ENCODE measurements around the gene DUS2. TPM values are rescaled to one million over a fixed set of nuclear protein-coding genes. Genes with fewer than 3 reads are reported as not detected.

The DUS2 gene
- total RNA-seq, 1 experiment from 2014 or later: 27.3 TPM

DNA sequence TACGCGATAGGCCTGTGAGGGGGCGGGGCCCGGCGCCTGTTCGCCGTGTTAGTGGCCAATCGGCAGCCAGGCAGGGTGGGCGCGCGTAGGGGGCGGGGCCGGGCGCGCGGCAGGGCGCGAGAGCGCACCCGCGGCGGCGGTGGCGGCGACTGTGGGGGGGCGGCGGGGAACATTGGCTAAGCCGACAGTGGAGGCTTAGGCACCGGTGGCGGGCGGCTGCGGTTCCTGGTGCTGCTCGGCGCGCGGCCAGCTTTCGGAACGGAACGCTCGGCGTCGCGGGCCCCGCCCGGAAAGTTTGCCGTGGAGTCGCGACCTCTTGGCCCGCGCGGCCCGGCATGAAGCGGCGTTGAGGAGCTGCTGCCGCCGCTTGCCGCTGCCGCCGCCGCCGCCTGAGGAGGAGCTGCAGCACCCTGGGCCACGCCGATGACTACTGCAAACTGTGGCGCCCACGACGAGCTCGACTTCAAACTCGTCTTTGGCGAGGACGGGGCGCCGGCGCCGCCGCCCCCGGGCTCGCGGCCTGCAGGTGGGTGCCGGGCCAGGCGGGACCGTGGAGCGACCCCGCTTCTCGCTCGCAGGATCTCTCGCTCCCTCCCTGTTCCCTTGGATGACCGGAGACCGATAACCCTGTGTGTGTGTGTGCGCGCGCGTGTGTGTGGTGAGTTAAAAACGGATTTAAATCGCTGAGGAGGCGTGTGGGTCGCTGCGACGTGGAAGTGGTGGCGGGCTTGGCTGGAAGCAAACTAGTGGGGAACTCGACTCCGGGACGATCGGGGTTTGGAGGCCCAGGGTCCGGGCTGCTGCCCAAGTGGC, 62.4 kb downstream of the DUS2 start, which contains the start of gene NFATC3:
NFATC3 (plus strand) TSS at position 112 of the 813 bp plus-strand sequence; CDS start at position 424, 312 bp downstream.
- Histone ChIP-seq H3K9ac (ENCODE audit: low read length) (peak within 1 kb of the TSS; percentile 87), H3K9me2 (ENCODE audit: insufficient read depth) (no peaks in the 10 kb centered on the region), H3K27me3 (ENCODE audit: insufficient read depth, low read length) (no peaks in the 10 kb centered on the region), H3K9me3 (ENCODE audit: control insufficient read depth in 1 of 2, insufficient read depth in 1 of 2, low read depth in 1 of 2, low read length in 2 of 2) (no peaks in the 10 kb centered on the region), H3K4me1 (ENCODE audit: control insufficient read depth in 1 of 2, insufficient read depth in 2 of 2, low read length in 2 of 2) (peaks cover 7 to 11% of the 10 kb centered on the region in 2 experiments; a peak in 2 of 4 replicates), H3K4me3 (replicated peaks in 1 of 2; ENCODE audit: low read depth in 1 of 2, low read length in 2 of 2) (peak within 1 kb of the TSS; percentile 92), H3K79me2 (ENCODE audit: insufficient read depth, low read length) (peaks cover 51% of the 10 kb centered on the region), H4K20me1 (ENCODE audit: insufficient read depth) (no peaks in the 10 kb centered on the region; the same call in 1 of the 2 replicates), H3K36me3 (ENCODE audit: control insufficient read depth in 1 of 2, insufficient read depth in 2 of 2, low read length in 2 of 2) (no peaks in the 10 kb centered on the region), H2AFZ (ENCODE audit: low read depth, low read length, poor library complexity, severe bottlenecking) (no peak within 1 kb of the TSS), H3K4me2 (ENCODE audit: low read length) (peak within 1 kb of the TSS; percentile 74), H3K27ac (ENCODE audit: low read depth, low read length) (peak within 1 kb of the TSS; percentile 94)
- intact Hi-C loops (cut with micrococcal nuclease): loop anchor here (2.0 kb wide), 1 partner anchor 143 kb away; no protein-coding TSS in a partner anchor
- BruUV-seq (replicated peaks): no TSS peak
- DNase-seq (ENCODE audit: low read depth, low spot score) (peak; percentile 86), ATAC-seq (peak; percentile 93)
- POLR2A ChIA-PET: interaction anchor here (0.6 kb wide), 1 partner anchor 221 kb away, joined by 4 read pairs; no protein-coding TSS in a partner anchor
- RAD21 ChIA-PET (ENCODE audit: low non-redundant PET in 1 of 2, low total read pairs in 2 of 2, uncharacterized antibody in 2 of 2, unreplicated experiment in 2 of 2): interaction anchor here (0.6 to 1.1 kb wide), 3 partner anchors 21 to 226 kb away, joined by 3 to 4 read pairs (median 3); no protein-coding TSS in a partner anchor
- no peak for TF ChIP-seq FOSL1 (IDR thresholded peaks at IDR 0.05; ENCODE audit: low read depth)
- TF ChIP-seq POLR2AphosphoS5 (IDR thresholded peaks at IDR 0.05; ENCODE audit: low read depth, low read length): peak; percentile 70; the same call in 1 of the 2 replicates
- peak; percentile 89 for TF ChIP-seq ZFX (IDR thresholded peaks at IDR 0.05)
- CTCF ChIA-PET: interaction anchor here (0.9 to 1.6 kb wide), 2 partner anchors 8 to 21 kb away, joined by 3 to 14 read pairs; no protein-coding TSS in a partner anchor

DNA sequence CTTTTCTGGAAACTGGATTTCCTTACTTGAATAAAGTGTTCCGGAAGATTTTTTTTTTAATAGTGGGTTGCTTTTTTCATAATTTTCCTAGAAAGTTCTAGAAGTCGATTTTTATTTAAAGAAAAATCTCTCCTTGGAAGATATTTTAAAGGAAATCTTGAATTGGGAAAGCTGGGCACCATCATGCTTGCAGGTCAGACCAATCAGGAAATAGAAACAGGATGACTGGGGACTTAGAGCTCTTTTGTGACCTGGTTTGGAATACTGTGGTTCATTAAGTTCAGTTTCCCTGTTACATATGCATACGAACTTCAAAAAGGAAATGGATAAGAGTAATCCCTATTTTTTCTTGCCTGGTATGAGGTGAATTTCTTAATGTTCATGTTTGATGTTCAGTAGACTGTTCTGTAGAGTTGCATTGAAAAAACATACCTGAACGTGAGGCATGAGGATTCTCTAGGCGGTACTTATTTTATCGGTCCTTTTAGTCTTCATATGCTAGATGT, 63.3 kb downstream of the DUS2 start:
- Histone ChIP-seq H2AFZ (ENCODE audit: low read depth, low read length, poor library complexity, severe bottlenecking) (no peak overlapping the region), H3K9me3 (ENCODE audit: control insufficient read depth in 1 of 2, insufficient read depth in 1 of 2, low read depth in 1 of 2, low read length in 2 of 2) (no peaks in the 10 kb centered on the region), H3K27ac (ENCODE audit: low read depth, low read length) (peak overlapping the region; percentile 94; the same call in 1 of the 2 replicates), H3K9ac (ENCODE audit: low read length) (peak overlapping the region; percentile 87), H3K9me2 (ENCODE audit: insufficient read depth) (no peaks in the 10 kb centered on the region), H4K20me1 (ENCODE audit: insufficient read depth) (no peaks in the 10 kb centered on the region; the same call in 1 of the 2 replicates), H3K79me2 (ENCODE audit: insufficient read depth, low read length) (peaks cover 60% of the 10 kb centered on the region), H3K27me3 (ENCODE audit: insufficient read depth, low read length) (no peaks in the 10 kb centered on the region), H3K4me3 (replicated peaks in 1 of 2; ENCODE audit: low read depth in 1 of 2, low read length in 2 of 2) (peak overlapping the region; percentile 92), H3K4me2 (ENCODE audit: low read length) (peak overlapping the region; percentile 74), H3K36me3 (ENCODE audit: control insufficient read depth in 1 of 2, insufficient read depth in 2 of 2, low read length in 2 of 2) (no peaks in the 10 kb centered on the region), H3K4me1 (ENCODE audit: control insufficient read depth in 1 of 2, insufficient read depth in 2 of 2, low read length in 2 of 2) (peaks cover 14 to 19% of the 10 kb centered on the region in 2 experiments; a peak in 3 of 4 replicates)
- BruUV-seq (replicated peaks): no TSS peak
- ChIA-PET CTCF (interaction anchor here (0.9 to 1.6 kb wide), 2 partner anchors 142 to 565 kb away, joined by 3 to 4 read pairs; no protein-coding TSS in a partner anchor), POLR2A (interaction anchor here (0.7 to 1.2 kb wide), 2 partner anchors 10 to 174 kb away, joined by 3 read pairs; no protein-coding TSS in a partner anchor), RAD21 (ENCODE audit: low non-redundant PET in 1 of 2, low total read pairs in 2 of 2, uncharacterized antibody in 2 of 2, unreplicated experiment in 2 of 2) (no interaction called here)
- TF ChIP-seq, protein P1, sequence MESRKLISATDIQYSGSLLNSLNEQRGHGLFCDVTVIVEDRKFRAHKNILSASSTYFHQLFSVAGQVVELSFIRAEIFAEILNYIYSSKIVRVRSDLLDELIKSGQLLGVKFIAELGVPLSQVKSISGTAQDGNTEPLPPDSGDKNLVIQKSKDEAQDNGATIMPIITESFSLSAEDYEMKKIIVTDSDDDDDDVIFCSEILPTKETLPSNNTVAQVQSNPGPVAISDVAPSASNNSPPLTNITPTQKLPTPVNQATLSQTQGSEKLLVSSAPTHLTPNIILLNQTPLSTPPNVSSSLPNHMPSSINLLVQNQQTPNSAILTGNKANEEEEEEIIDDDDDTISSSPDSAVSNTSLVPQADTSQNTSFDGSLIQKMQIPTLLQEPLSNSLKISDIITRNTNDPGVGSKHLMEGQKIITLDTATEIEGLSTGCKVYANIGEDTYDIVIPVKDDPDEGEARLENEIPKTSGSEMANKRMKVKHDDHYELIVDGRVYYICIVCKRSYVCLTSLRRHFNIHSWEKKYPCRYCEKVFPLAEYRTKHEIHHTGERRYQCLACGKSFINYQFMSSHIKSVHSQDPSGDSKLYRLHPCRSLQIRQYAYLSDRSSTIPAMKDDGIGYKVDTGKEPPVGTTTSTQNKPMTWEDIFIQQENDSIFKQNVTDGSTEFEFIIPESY (IDR thresholded peaks at IDR 0.05; ENCODE audit: extremely low read depth, insufficient replicate concordance, low read length): no peak
- TF ChIP-seq EZH2phosphoT487 (IDR thresholded peaks at IDR 0.05; ENCODE audit: borderline replicate concordance) (no peak), SP1 (IDR thresholded peaks at IDR 0.05; ENCODE audit: low read depth) (no peak), CBX3 (IDR thresholded peaks at IDR 0.05; ENCODE audit: low read depth) (no peak), JUND (IDR thresholded peaks at IDR 0.05) (no peak)
- DNase-seq (ENCODE audit: low read depth, low spot score) (no peak), ATAC-seq (no peak)
- intact Hi-C loops (cut with micrococcal nuclease): loop anchor here (2.0 kb wide), 1 partner anchor 142 kb away; no protein-coding TSS in a partner anchor

Data from HCT116 (cell line).